HS-27A (cell line): ENCODE results near the gene RCAN2.

Experiments
- DNase-seq: peaks from one replicate; pipeline ENCODE4 v3.0.0-alpha.2; 2012; ENCODE audit warnings: low read depth, missing footprints

The RCAN2 gene

GRCh38 chr6:46215213-46215612 lies 276.0 kb downstream of the RCAN2 start:
- DNase-seq, result no peak

- no peak for DNase-seq
Observed at GRCh38 chr6:46211917-46212316, 279.3 kb downstream of the RCAN2 start.

- no peak for DNase-seq
Observed at GRCh38 chr6:46210294-46210693, 281.0 kb downstream of the RCAN2 start.

- no peak for DNase-seq
Observed at GRCh38 chr6:46208303-46208702, 282.9 kb downstream of the RCAN2 start.

- DNase-seq, result no peak
Observed at GRCh38 chr6:46207174-46207573, 284.1 kb downstream of the RCAN2 start.

GRCh38 chr6:46204880-46205650 lies 286.2 kb downstream of the RCAN2 start:
- DNase-seq, result no peak

GRCh38 chr6:46203391-46204177 lies 287.7 kb downstream of the RCAN2 start:
- no peak for DNase-seq

GRCh38 chr6:46201702-46202101 lies 289.5 kb downstream of the RCAN2 start:
- DNase-seq, result no peak

GRCh38 chr6:46199387-46199786 lies 291.9 kb downstream of the RCAN2 start:
- DNase-seq, result no peak

GRCh38 chr6:46191961-46192360 lies 299.3 kb downstream of the RCAN2 start:
- no peak for DNase-seq

GRCh38 chr6:46190889-46191288 lies 300.4 kb downstream of the RCAN2 start:
- DNase-seq, result no peak

GRCh38 chr6:46189726-46190125 lies 301.5 kb downstream of the RCAN2 start:
- no peak for DNase-seq

GRCh38 chr6:46186583-46186982 lies 304.7 kb downstream of the RCAN2 start:
- DNase-seq, result no peak

- DNase-seq, result no peak
Observed at GRCh38 chr6:46184114-46184513, 307.1 kb downstream of the RCAN2 start.

GRCh38 chr6:46175976-46176375 lies 315.3 kb downstream of the RCAN2 start:
- DNase-seq, result no peak

- no peak for DNase-seq
Observed at GRCh38 chr6:46175446-46175845, 315.8 kb downstream of the RCAN2 start.

- DNase-seq, result no peak
Observed at GRCh38 chr6:46174904-46175303, 316.3 kb downstream of the RCAN2 start.

- no peak for DNase-seq
Observed at GRCh38 chr6:46172176-46172575, 319.1 kb downstream of the RCAN2 start.
